Endothelial cell (in vitro differentiated cells): ENCODE measurements around the gene PLPPR1. TPM values are rescaled to one million over a fixed set of nuclear protein-coding genes. Genes with fewer than 3 reads are reported as not detected.

Experiments used
- DNase-seq: peaks from one replicate; pipeline ENCODE4 v3.0.0; 2021; ENCODE audit warnings: low spot score
- H3K27ac Mint-ChIP-seq: one replicate; pipeline ENCODE4 v1.8.0; 2021; ENCODE audit warnings: mixed read lengths, inconsistent platforms; ENCODE audit not compliant: unreplicated experiment
- H3K27me3 Mint-ChIP-seq: one replicate; pipeline ENCODE4 v1.8.0; 2021; ENCODE audit warnings: mild to moderate bottlenecking, moderate library complexity, mixed read lengths, inconsistent platforms; ENCODE audit not compliant: unreplicated experiment
- H3K36me3 Mint-ChIP-seq: one replicate; pipeline ENCODE4 v1.8.0; 2021; ENCODE audit warnings: mild to moderate bottlenecking, low read depth, mixed read lengths, inconsistent platforms; ENCODE audit not compliant: unreplicated experiment
- H3K4me1 Mint-ChIP-seq: one replicate; pipeline ENCODE4 v1.8.0; 2021; ENCODE audit warnings: mild to moderate bottlenecking, mixed read lengths, inconsistent platforms; ENCODE audit not compliant: unreplicated experiment
- H3K4me3 Mint-ChIP-seq: one replicate; pipeline ENCODE4 v1.8.0; 2021; ENCODE audit warnings: mild to moderate bottlenecking, mixed read lengths, inconsistent platforms; ENCODE audit not compliant: unreplicated experiment
- H3K9me3 Mint-ChIP-seq: one replicate; pipeline ENCODE4 v1.8.0; 2021; ENCODE audit warnings: mixed read lengths, inconsistent platforms; ENCODE audit not compliant: unreplicated experiment
- total RNA-seq: library from RNA; stranded (reverse); fragmentation: NEBNext Ultra II Directional; extraction: Animal tissue kit (Norgen Biotek cat#: 25700); gene quantifications from one replicate; pipeline ENCODE4 v1.2.1, GENCODE V29; 2021; ENCODE audit not compliant: unreplicated experiment
- TF ChIP-seq, protein P1 (sequence below): fragments of 200-600 bp; sonication (generic); IDR thresholded peaks from one replicate; pipeline ENCODE4 v1.5.0; 2021; ENCODE audit warnings: antibody characterized with exemption; ENCODE audit not compliant: unreplicated experiment

The PLPPR1 gene
- total RNA-seq, 1 donor from 2014 or later: 0.15 TPM

DNA sequence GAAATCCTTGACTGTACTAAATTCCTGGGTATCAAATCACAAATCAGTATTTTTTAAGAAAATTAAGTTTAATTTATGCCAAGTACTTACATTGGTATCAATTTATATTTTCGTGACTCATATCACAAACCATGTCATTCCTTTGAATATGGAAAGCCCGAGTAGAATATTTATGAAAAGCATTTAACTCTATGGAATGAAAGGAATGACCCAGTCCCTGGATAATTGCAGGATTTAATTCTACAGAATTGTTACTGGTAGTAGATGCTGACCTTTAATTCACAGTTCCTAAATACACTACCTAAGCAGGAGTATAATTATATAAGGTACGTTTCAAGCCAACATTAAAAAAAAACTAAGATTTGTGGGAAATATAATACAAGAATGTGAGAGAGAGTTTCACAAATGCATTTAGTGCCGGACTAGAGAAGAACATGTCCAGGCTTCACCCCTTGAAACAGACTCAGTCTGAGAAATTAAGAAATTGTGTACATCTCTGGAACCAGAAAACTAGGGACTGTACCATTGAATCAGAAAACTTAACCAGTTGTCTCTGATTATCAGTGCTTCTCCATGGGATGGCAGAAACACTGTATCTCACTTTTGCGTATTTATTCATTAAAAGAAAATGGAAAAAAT lies 28.5 kb upstream of the PLPPR1 start:
- no peak overlapping the region for H3K27ac Mint-ChIP-seq

DNA sequence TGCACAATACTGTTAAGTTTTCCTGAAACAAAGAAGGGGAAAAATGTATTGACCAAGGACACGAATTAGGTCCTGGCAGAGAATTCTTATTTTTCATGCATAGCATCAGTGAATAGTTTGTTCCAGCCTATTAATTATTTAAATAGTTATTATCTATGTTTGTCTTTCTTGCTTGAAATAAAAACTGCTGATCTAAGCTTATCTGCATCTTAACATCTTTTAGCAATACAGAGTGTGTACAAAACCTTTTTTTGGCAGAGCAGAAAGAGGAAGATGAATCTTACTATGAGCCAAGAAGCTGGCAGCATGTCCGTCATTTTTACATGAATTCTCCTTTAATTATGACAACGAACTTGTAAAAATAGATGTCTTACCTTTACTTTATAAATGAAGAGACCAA lies 23.3 kb upstream of the PLPPR1 start:
- TF ChIP-seq, protein P1, sequence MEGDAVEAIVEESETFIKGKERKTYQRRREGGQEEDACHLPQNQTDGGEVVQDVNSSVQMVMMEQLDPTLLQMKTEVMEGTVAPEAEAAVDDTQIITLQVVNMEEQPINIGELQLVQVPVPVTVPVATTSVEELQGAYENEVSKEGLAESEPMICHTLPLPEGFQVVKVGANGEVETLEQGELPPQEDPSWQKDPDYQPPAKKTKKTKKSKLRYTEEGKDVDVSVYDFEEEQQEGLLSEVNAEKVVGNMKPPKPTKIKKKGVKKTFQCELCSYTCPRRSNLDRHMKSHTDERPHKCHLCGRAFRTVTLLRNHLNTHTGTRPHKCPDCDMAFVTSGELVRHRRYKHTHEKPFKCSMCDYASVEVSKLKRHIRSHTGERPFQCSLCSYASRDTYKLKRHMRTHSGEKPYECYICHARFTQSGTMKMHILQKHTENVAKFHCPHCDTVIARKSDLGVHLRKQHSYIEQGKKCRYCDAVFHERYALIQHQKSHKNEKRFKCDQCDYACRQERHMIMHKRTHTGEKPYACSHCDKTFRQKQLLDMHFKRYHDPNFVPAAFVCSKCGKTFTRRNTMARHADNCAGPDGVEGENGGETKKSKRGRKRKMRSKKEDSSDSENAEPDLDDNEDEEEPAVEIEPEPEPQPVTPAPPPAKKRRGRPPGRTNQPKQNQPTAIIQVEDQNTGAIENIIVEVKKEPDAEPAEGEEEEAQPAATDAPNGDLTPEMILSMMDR: no peak

More for the DNA sequence above, 28.5 kb upstream of the PLPPR1 start:
- Mint-ChIP-seq H3K4me1 (no peaks in the 10 kb centered on the region), H3K4me3 (no peak overlapping the region), H3K27me3 (no peaks in the 10 kb centered on the region), H3K9me3 (no peaks in the 10 kb centered on the region), H3K36me3 (no peaks in the 10 kb centered on the region)
- no peak for DNase-seq
- TF ChIP-seq, protein P1: no peak

DNA sequence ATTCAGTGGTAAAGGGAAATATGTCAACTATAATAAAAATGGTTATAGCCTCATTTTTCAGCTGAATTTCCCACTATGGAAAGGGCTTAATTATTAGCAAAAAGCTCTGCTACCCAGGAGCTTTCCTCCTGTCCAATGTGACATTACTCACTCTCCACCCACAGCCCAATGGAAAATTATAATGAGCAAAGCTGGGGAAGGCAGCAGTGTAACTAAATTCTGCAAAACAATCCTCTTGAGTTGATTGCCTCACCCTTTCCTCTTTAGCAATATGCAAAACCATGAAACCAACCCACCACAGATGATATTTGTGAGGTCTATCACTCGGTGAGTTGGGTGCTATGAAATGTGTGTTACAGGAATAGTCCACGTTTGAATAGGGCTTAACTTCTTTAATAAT lies 14.0 kb upstream of the PLPPR1 start:
- no peak for DNase-seq
- no peaks in the 10 kb centered on the region for H3K4me1 Mint-ChIP-seq
- TF ChIP-seq, protein P1: no peak
- no peak overlapping the region for H3K4me3 Mint-ChIP-seq
- no peaks in the 10 kb centered on the region for H3K9me3 Mint-ChIP-seq
- no peaks in the 10 kb centered on the region for H3K36me3 Mint-ChIP-seq
- no peaks in the 10 kb centered on the region for H3K27me3 Mint-ChIP-seq
- H3K27ac Mint-ChIP-seq: no peak overlapping the region

More for the DNA sequence above, 23.3 kb upstream of the PLPPR1 start:
- no peaks in the 10 kb centered on the region for H3K27me3 Mint-ChIP-seq
- H3K36me3 Mint-ChIP-seq: no peaks in the 10 kb centered on the region
- DNase-seq: no peak
- no peak overlapping the region for H3K4me3 Mint-ChIP-seq
- no peaks in the 10 kb centered on the region for H3K4me1 Mint-ChIP-seq
- no peaks in the 10 kb centered on the region for H3K9me3 Mint-ChIP-seq
- no peak overlapping the region for H3K27ac Mint-ChIP-seq

DNA sequence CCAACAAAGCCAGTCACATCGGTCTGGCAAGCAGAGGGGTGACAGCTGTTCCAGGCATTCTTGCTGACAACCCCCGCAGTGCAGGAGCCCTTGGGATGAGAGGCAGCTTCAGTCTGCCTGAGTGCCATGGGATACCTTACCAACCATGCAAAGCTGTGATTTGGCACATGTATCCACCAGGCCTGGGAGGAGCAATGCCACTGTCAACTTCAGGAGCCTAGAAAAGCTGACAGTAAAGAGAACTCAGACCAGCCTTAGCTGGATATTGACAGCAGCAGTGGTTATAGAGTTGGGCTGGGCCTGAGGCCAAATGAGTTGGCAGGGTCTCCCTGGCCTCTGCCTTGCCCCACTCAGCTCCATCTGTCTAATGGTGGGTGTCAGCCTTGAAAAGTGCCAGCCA lies 10.1 kb upstream of the PLPPR1 start:
- H3K27me3 Mint-ChIP-seq: no peaks in the 10 kb centered on the region
- H3K4me1 Mint-ChIP-seq: no peaks in the 10 kb centered on the region

DNA sequence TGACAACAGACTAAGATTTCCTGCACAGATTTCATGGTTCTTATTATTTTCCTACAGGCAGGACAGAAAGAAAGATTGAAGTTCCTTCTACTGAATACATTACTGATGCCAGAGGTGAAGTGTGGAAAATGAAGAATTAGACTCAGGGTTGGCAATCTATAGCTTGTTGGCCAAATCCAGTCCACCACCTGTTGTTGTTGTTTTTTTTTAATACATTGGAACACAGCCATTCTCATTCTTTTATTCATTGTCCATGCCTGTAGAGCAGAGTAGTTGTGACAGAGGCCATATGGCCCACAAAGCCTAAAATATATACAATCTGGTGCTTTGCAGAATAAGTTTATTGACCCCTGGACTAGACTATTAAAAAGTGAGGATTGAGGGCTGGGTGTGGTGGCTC lies 5.8 kb upstream of the PLPPR1 start:
- Mint-ChIP-seq H3K27ac (no peak overlapping the region), H3K36me3 (no peaks in the 10 kb centered on the region), H3K27me3 (no peaks in the 10 kb centered on the region), H3K9me3 (no peaks in the 10 kb centered on the region), H3K4me3 (no peak overlapping the region), H3K4me1 (no peaks in the 10 kb centered on the region)
- no peak for DNase-seq
- TF ChIP-seq, protein P1: no peak

More for the DNA sequence above, 10.1 kb upstream of the PLPPR1 start:
- Mint-ChIP-seq H3K27ac (no peak overlapping the region), H3K36me3 (no peaks in the 10 kb centered on the region), H3K9me3 (no peaks in the 10 kb centered on the region), H3K4me3 (no peak overlapping the region)
- no peak for DNase-seq
- TF ChIP-seq, protein P1: no peak
